WTC11 (cell line): ENCODE results near the gene SUB1. TPM values are rescaled to one million over a fixed set of nuclear protein-coding genes. Genes with fewer than 3 reads are reported as not detected.
A peak's percentile ranks its signal among the peaks of the same experiment; 100 is the strongest.

Experiments
- ATAC-seq: fragments of 200-7000 bp; cut with Tn5 transposase; 2 replicates; pipeline ENCODE4 v1.10.0; 2021; ENCODE audit warnings: mild to moderate bottlenecking, moderate library complexity
- CTCF ChIA-PET: fragments of 300-600 bp; sonication (Branson Sonifier 250); formaldehyde crosslinking; loops from one replicate; lab custom pipeline; 2021; ENCODE audit warnings: antibody characterized with exemption; lab: Charles Lee
- POLR2A ChIA-PET: fragments of 350-600 bp; sonication (Branson Sonifier 250); formaldehyde crosslinking; loops from one replicate; lab custom pipeline; 2021; ENCODE audit warnings: antibody characterized with exemption; lab: Charles Lee
- DNase-seq: peaks from one replicate; pipeline ENCODE4 v3.0.0; 2021; ENCODE audit warnings: low spot score
- H3K27ac Mint-ChIP-seq: 2 replicates; pipeline ENCODE4 v1.8.0; 2021; ENCODE audit warnings: mixed read lengths
- H3K27me3 Mint-ChIP-seq: 2 replicates; pipeline ENCODE4 v1.8.0; 2021; ENCODE audit warnings: low read depth, mild to moderate bottlenecking, moderate library complexity, mixed read lengths
- H3K36me3 Mint-ChIP-seq: 2 replicates; pipeline ENCODE4 v1.8.0; 2021; ENCODE audit warnings: mixed read lengths
- H3K4me1 Mint-ChIP-seq: 2 replicates; pipeline ENCODE4 v1.8.0; 2022; ENCODE audit warnings: mixed read lengths
- H3K4me3 Mint-ChIP-seq: 2 replicates; pipeline ENCODE4 v1.8.0; 2021; ENCODE audit warnings: mild to moderate bottlenecking, moderate library complexity, mixed read lengths
- H3K9me3 Mint-ChIP-seq: 2 replicates; pipeline ENCODE4 v1.8.0; 2021; ENCODE audit warnings: mixed read lengths
- AFF4 ChIP-seq: sonication (generic); formaldehyde crosslinking; IDR thresholded peaks from 2 replicates; pipeline ENCODE4 v1.8.1; 2023; ENCODE audit warnings: mild to moderate bottlenecking, missing genetic modification reagents, borderline replicate concordance
- ATF3 ChIP-seq: sonication (generic); formaldehyde crosslinking; conservative IDR thresholded peaks from 2 replicates; pipeline ENCODE4 v1.8.1; 2022; ENCODE audit warnings: mild to moderate bottlenecking, missing genetic modification reagents
- CTCF ChIP-seq: fragments of 200-600 bp; IDR thresholded peaks from 2 replicates; pipeline ENCODE4 v1.8.0; 2022; ENCODE audit warnings: antibody characterized with exemption
- E2F5 ChIP-seq: sonication (generic); formaldehyde crosslinking; IDR thresholded peaks from 2 replicates; pipeline ENCODE4 v1.8.1; 2022; ENCODE audit warnings: mild to moderate bottlenecking, moderate library complexity, missing genetic modification reagents
- ELF4 ChIP-seq: sonication (generic); formaldehyde crosslinking; IDR thresholded peaks from 2 replicates; pipeline ENCODE4 v1.8.1; 2022; ENCODE audit warnings: low read depth, mild to moderate bottlenecking, moderate library complexity, missing genetic modification reagents
- EMX1 ChIP-seq: fragments of 250-450 bp; sonication (Bioruptor Pico); IDR thresholded peaks from 2 replicates; pipeline ENCODE4 v1.8.0; 2021; ENCODE audit warnings: mild to moderate bottlenecking
- ETV6 ChIP-seq: sonication (generic); formaldehyde crosslinking; IDR thresholded peaks from 2 replicates; pipeline ENCODE4 v1.8.1; 2022; ENCODE audit warnings: mild to moderate bottlenecking, missing genetic modification reagents
- GRHL2 ChIP-seq: fragments of 250-450 bp; sonication (Bioruptor Pico); IDR thresholded peaks from 2 replicates; pipeline ENCODE4 v1.8.0; 2022; ENCODE audit warnings: mild to moderate bottlenecking, moderate library complexity; ENCODE audit not compliant: insufficient replicate concordance, severe bottlenecking
- MXD4 ChIP-seq: fragments of 250-450 bp; sonication (Bioruptor Pico); IDR thresholded peaks from 2 replicates; pipeline ENCODE4 v1.8.0; 2021; ENCODE audit warnings: mild to moderate bottlenecking, moderate library complexity, borderline replicate concordance
- MYBL2 ChIP-seq: sonication (generic); formaldehyde crosslinking; IDR thresholded peaks from 2 replicates; pipeline ENCODE4 v1.8.1; 2023; ENCODE audit warnings: mild to moderate bottlenecking, moderate library complexity, missing genetic modification reagents
- NFE2L1 ChIP-seq: sonication (generic); formaldehyde crosslinking; IDR thresholded peaks from 2 replicates; pipeline ENCODE4 v1.8.1; 2023; ENCODE audit warnings: missing genetic modification reagents
- NR1H2 ChIP-seq: sonication (generic); formaldehyde crosslinking; IDR thresholded peaks from 2 replicates; pipeline ENCODE4 v1.9.0; 2021; ENCODE audit warnings: mild to moderate bottlenecking, moderate library complexity, missing genetic modification reagents
- PRDM15 ChIP-seq: sonication (generic); formaldehyde crosslinking; IDR thresholded peaks from 2 replicates; pipeline ENCODE4 v1.8.0; 2022; ENCODE audit warnings: missing genetic modification reagents
- ZNF138 ChIP-seq: sonication (generic); formaldehyde crosslinking; conservative IDR thresholded peaks from 2 replicates; pipeline ENCODE4 v1.8.1; 2022; ENCODE audit warnings: mild to moderate bottlenecking, moderate library complexity, missing genetic modification reagents
- ZNF232 ChIP-seq: sonication (generic); formaldehyde crosslinking; IDR thresholded peaks from 2 replicates; pipeline ENCODE4 v1.8.0; 2022; ENCODE audit warnings: mild to moderate bottlenecking, missing genetic modification reagents
- ZNF263 ChIP-seq: sonication (generic); formaldehyde crosslinking; IDR thresholded peaks from 2 replicates; pipeline ENCODE4 v1.8.1; 2022; ENCODE audit warnings: low read depth, mild to moderate bottlenecking, moderate library complexity, missing genetic modification reagents
- ZNF423 ChIP-seq: fragments of 250-450 bp; sonication (Bioruptor Pico); IDR thresholded peaks from 2 replicates; pipeline ENCODE4 v2.1.2; 2022; ENCODE audit warnings: mild to moderate bottlenecking, moderate library complexity
- ZNF425 ChIP-seq: fragments of 250-450 bp; sonication (Bioruptor Pico); conservative IDR thresholded peaks from 2 replicates; pipeline ENCODE4 v1.9.0; 2021; ENCODE audit warnings: mild to moderate bottlenecking
- total RNA-seq: library from RNA; stranded (reverse); gene quantifications from 3 replicates; pipeline ENCODE4 v1.2.3, GENCODE V29; 2021

The SUB1 gene
- total RNA-seq, 1 experiment from 2014 or later = 258 TPM

GRCh38 chr5:32584646-32585045, 711 bp upstream of the SUB1 start:
- ChIA-PET CTCF (interaction anchor here (0.6 to 3.7 kb wide), 2 partner anchors 22 to 95 kb away, joined by 4 to 17 read pairs; no protein-coding TSS in a partner anchor), POLR2A (interaction anchor here (0.7 to 1.3 kb wide), 4 partner anchors 60 to 411 kb away, joined by 3 to 9 read pairs (median 5); partner anchors contain the start of genes GOLPH3 and ZFR)
- H3K36me3 Mint-ChIP-seq = peaks cover 9% of the 10 kb centered on the region
- peak overlapping the region; percentile 99 for H3K27ac Mint-ChIP-seq
- ATAC-seq = no peak
- H3K4me1 Mint-ChIP-seq = peaks cover 58% of the 10 kb centered on the region
- peak overlapping the region; percentile 90 for H3K4me3 Mint-ChIP-seq
- no peaks in the 10 kb centered on the region for H3K27me3 Mint-ChIP-seq
- TF ChIP-seq ZNF263 (CRISPR knock-in tag) = no peak
- TF ChIP-seq, all 79 proteins: peak for 0
- H3K9me3 Mint-ChIP-seq = no peaks in the 10 kb centered on the region
- no peak for DNase-seq

- Mint-ChIP-seq H3K9me3 (no peaks in the 10 kb centered on the region), H3K4me1 (peaks cover 58% of the 10 kb centered on the region), H3K27ac (peak overlapping the region; percentile 99), H3K27me3 (no peaks in the 10 kb centered on the region), H3K36me3 (peaks cover 9% of the 10 kb centered on the region), H3K4me3 (peak overlapping the region; percentile 90)
- no peak for ATAC-seq
- ChIA-PET CTCF (interaction anchor here (3.7 kb wide), 1 partner anchor 95 kb away, joined by 17 read pairs; no protein-coding TSS in a partner anchor), POLR2A (interaction anchor here (0.7 to 1.3 kb wide), 4 partner anchors 60 to 411 kb away, joined by 3 to 9 read pairs (median 5); partner anchors contain the start of genes GOLPH3 and ZFR)
- TF ChIP-seq ATF3 (CRISPR knock-in tag) = no peak
- no peak for TF ChIP-seq GRHL2 (CRISPR knock-in tag)
- TF ChIP-seq MXD4 (CRISPR knock-in tag) = no peak
- 0 out of 2 replicates have a peak, but pooled peaks have one; percentile 12 for TF ChIP-seq ZNF232 (CRISPR knock-in tag)
- no peak for TF ChIP-seq MYBL2 (CRISPR knock-in tag)
- DNase-seq = no peak
Observed at GRCh38 chr5:32585122-32585445, 273 bp upstream of the SUB1 start.

GRCh38 chr5:32586276-32586599, 881 bp downstream of the SUB1 start:
- DNase-seq (no peak), ATAC-seq (no peak)
- H3K9me3 Mint-ChIP-seq = no peaks in the 10 kb centered on the region
- peak overlapping the region; percentile 87 for H3K27ac Mint-ChIP-seq
- H3K4me1 Mint-ChIP-seq = peaks cover 48% of the 10 kb centered on the region
- peak overlapping the region; percentile 90 for H3K4me3 Mint-ChIP-seq
- peaks cover 14% of the 10 kb centered on the region for H3K36me3 Mint-ChIP-seq
- no peaks in the 10 kb centered on the region for H3K27me3 Mint-ChIP-seq
- ChIA-PET POLR2A (no interaction called here), CTCF (interaction anchor here (1.1 kb wide), 2 partner anchors 97 to 135 kb away, joined by 3 read pairs; no protein-coding TSS in a partner anchor)
- TF ChIP-seq E2F5 (CRISPR knock-in tag) = no peak
- TF ChIP-seq NR1H2 (CRISPR knock-in tag) = no peak
- no peak for TF ChIP-seq ZNF425 (CRISPR knock-in tag)
- no peak for TF ChIP-seq ELF4 (CRISPR knock-in tag)
- TF ChIP-seq ZNF232 (CRISPR knock-in tag) = no peak
- TF ChIP-seq PRDM15 = no peak
- TF ChIP-seq ZNF423 (CRISPR knock-in tag) = no peak
- no peak for TF ChIP-seq CTCF
- no peak for TF ChIP-seq AFF4 (CRISPR knock-in tag)
- TF ChIP-seq EMX1 (CRISPR knock-in tag) = no peak
- no peak for TF ChIP-seq NFE2L1 (CRISPR knock-in tag)
- TF ChIP-seq ZNF138 (CRISPR knock-in tag) = no peak
- TF ChIP-seq ETV6 (CRISPR knock-in tag) = no peak
